GM19043 (cell line): ENCODE data around the gene ZNF516.
A peak's percentile ranks its signal among the peaks of the same experiment; 100 is the strongest.

Experiments
- ATAC-seq: cut with Tn5 transposase; IDR thresholded peaks from one replicate; pipeline ENCODE4 v1.9.1; 2021; ENCODE audit warnings: low read depth; ENCODE audit not compliant: unreplicated experiment

The ZNF516 gene

GRCh38 chr18:76405681-76406356 lies 89.2 kb downstream of the ZNF516 start:
- no peak for ATAC-seq

- ATAC-seq: no peak
Observed at GRCh38 chr18:76405280-76405679, 89.8 kb downstream of the ZNF516 start.

GRCh38 chr18:76404345-76404831 lies 90.7 kb downstream of the ZNF516 start:
- ATAC-seq: no peak

- no peak for ATAC-seq
Observed at GRCh38 chr18:76402026-76402990, 92.7 kb downstream of the ZNF516 start.

GRCh38 chr18:76401498-76401897 lies 93.5 kb downstream of the ZNF516 start:
- ATAC-seq: no peak

- no peak for ATAC-seq
Observed at GRCh38 chr18:76399613-76400391, 95.2 kb downstream of the ZNF516 start.

- ATAC-seq: peak; percentile 95
Observed at GRCh38 chr18:76398896-76399612, 96.0 kb downstream of the ZNF516 start.

- no peak for ATAC-seq
Observed at GRCh38 chr18:76398295-76398694, 96.7 kb downstream of the ZNF516 start.

- ATAC-seq: no peak
Observed at GRCh38 chr18:76397631-76398030, 97.4 kb downstream of the ZNF516 start.

GRCh38 chr18:76396792-76397191 lies 98.2 kb downstream of the ZNF516 start:
- no peak for ATAC-seq

GRCh38 chr18:76395609-76396008 lies 99.4 kb downstream of the ZNF516 start:
- no peak for ATAC-seq

GRCh38 chr18:76394780-76395476 lies 100.1 kb downstream of the ZNF516 start:
- ATAC-seq: no peak

GRCh38 chr18:76392349-76392748 lies 102.7 kb downstream of the ZNF516 start:
- no peak for ATAC-seq

GRCh38 chr18:76391746-76392145 lies 103.3 kb downstream of the ZNF516 start:
- ATAC-seq: no peak

- no peak for ATAC-seq
Observed at GRCh38 chr18:76391038-76391437, 104.0 kb downstream of the ZNF516 start.

GRCh38 chr18:76390452-76391035 lies 104.5 kb downstream of the ZNF516 start:
- ATAC-seq: no peak

GRCh38 chr18:76389716-76390115 lies 105.3 kb downstream of the ZNF516 start:
- no peak for ATAC-seq

GRCh38 chr18:76388891-76389423 lies 106.1 kb downstream of the ZNF516 start:
- no peak for ATAC-seq

- no peak for ATAC-seq
Observed at GRCh38 chr18:76388261-76388660, 106.8 kb downstream of the ZNF516 start.
